ENCODE data around the gene WDR18. TPM values are rescaled to one million over a fixed set of nuclear protein-coding genes. Genes with fewer than 3 reads are reported as not detected.
A peak's percentile ranks its signal among the peaks of the same experiment; 100 is the strongest.

Gene WDR18
- total RNA-seq, 2 experiments from 2014 or later = 71.6 to 87.8 TPM

DNA sequence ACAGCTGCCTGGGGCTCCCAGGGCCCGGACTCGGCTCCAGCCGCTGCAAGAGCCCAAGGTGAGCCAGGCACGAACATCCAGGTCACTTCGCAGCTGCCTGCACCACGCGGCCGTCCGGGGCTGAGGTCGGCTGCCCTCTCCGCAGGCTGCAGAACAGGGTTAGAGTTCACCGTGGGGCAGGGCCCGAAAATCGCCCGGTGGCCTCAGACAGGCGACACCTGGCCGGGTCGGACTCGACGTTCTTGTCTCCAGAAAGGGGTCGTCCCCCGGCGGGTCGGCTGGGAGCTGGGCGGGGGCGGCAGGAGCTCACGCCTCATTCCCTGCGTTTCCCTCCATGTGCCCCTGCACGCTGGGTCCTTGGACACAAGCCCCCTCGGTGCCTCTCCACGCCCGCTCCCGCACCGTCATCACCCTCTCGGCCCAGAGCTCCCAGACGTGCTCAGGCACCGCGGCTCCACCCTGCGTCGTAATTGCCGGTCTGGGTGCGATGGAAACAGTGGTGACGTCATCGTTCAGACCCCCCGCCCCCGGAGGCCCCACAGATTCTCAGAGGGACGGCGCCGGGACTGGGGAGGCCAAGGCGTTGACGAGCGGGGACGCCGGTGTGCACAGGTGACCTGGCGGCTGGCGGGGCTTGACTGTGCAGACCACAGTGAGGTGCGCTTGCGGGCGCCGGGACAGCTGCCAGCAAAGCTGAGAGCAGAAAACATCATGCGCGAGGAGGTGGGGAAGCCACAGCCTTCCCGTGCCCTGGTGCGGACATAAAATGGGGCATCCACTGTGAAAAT is 12.1 kb downstream of the WDR18 start:
- intact Hi-C loops (cut with DNase I, micrococcal nuclease) = no loop called here
- Mint-ChIP-seq H3K27ac (no peak overlapping the region), H3K9me3 (ENCODE audit: low read depth) (no peaks in the 10 kb centered on the region), H3K4me3 (peak overlapping the region; percentile 44), H3K4me1 (peaks cover 8% of the 10 kb centered on the region), H3K27me3 (peaks cover 14% of the 10 kb centered on the region), H3K36me3 (ENCODE audit: low read depth) (peaks cover 5% of the 10 kb centered on the region)
- ATAC-seq (peak; percentile 54), DNase-seq (peak; percentile 84)
- CTCF ChIA-PET = interaction anchor here (0.6 to 2.3 kb wide), 5 partner anchors 9 to 133 kb away, joined by 3 to 8 read pairs (median 4); partner anchors contain the start of gene WDR18
- POLR2A ChIA-PET = interaction anchor here (0.6 kb wide), 1 partner anchor 25 kb away, joined by 3 read pairs; the partner anchor contains the start of gene RNU6-2

GRCh38 chr19:998064-998463 is 13.9 kb downstream of the WDR18 start:
- peaks cover 2% of the 10 kb centered on the region for H3K36me3 Mint-ChIP-seq (ENCODE audit: low read depth)
- DNase-seq (no peak), ATAC-seq (no peak)
- POLR2A ChIA-PET = no interaction called here
- peaks cover 10% of the 10 kb centered on the region for H3K4me1 Mint-ChIP-seq
- no peaks in the 10 kb centered on the region for H3K9me3 Mint-ChIP-seq (ENCODE audit: low read depth)
- H3K27me3 Mint-ChIP-seq = peaks cover 19% of the 10 kb centered on the region
- CTCF ChIA-PET = interaction anchor here (0.6 to 2.3 kb wide), 4 partner anchors 16 to 310 kb away, joined by 3 to 8 read pairs (median 3); no protein-coding TSS in a partner anchor
- intact Hi-C loops (cut with DNase I, micrococcal nuclease) = no loop called here
- no peak overlapping the region for H3K27ac Mint-ChIP-seq
- no peak overlapping the region for H3K4me3 Mint-ChIP-seq

DNA sequence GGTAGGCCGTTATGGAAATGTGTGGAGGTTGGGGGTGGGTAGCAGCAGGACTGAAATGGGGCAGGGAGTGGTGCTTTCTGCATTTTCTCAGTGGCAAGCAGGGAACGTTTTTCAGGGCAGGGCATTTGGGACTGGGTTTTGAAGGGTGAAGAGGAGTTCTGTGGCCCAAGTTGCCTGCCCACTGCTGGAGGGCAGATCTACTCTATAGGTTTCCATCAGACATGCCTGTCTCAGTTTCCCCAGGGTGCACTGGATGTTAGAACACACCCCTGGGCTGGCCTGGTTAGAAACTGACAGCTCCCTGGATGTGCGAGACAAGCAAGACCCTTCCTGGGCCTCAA is 15.2 kb downstream of the WDR18 start:
- Mint-ChIP-seq H3K27me3 (peaks cover 19% of the 10 kb centered on the region), H3K9me3 (ENCODE audit: low read depth) (no peaks in the 10 kb centered on the region), H3K4me1 (peaks cover 10% of the 10 kb centered on the region), H3K4me3 (no peak overlapping the region), H3K27ac (no peak overlapping the region), H3K36me3 (ENCODE audit: low read depth) (no peaks in the 10 kb centered on the region)
- intact Hi-C loops (cut with DNase I, micrococcal nuclease) = no loop called here
- ChIA-PET POLR2A (no interaction called here), CTCF (interaction anchor here (0.7 to 0.9 kb wide), 2 partner anchors 17 to 68 kb away, joined by 3 read pairs; no protein-coding TSS in a partner anchor)
- DNase-seq (no peak), ATAC-seq (no peak)

DNA sequence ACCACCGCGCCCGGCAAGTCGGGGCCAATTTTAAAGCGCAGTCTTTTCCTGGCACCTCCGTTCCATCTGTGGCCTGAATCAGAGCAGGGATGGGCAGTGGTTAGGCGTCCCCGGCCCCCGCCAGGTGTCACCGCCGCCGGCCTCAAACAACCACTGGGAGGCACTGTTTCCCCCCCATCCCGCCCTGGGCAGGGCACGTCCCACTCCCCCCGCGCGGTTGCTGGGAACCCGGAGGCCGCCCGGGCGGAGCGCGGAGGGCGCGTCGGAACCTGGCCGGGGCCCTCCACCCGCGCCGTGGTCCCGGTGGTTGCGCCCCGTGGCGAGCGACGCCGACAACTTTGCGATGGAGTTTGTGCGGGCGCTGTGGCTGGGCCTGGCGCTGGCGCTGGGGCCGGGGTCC is 15.9 kb downstream of the WDR18 start, which contains the start of gene GRIN3B:
TSS of gene GRIN3B (plus strand) at position 325 of the 400 bp plus-strand sequence. CDS start at position 344, 19 bp downstream.
- DNase-seq (peak; percentile 89), ATAC-seq (peak; percentile 57)
- no peaks in the 10 kb centered on the region for H3K36me3 Mint-ChIP-seq (ENCODE audit: low read depth)
- ChIA-PET POLR2A (no interaction called here), CTCF (no interaction called here)
- peaks cover 19% of the 10 kb centered on the region for H3K27me3 Mint-ChIP-seq
- H3K9me3 Mint-ChIP-seq (ENCODE audit: low read depth) = no peaks in the 10 kb centered on the region
- H3K27ac Mint-ChIP-seq = no peak within 1 kb of the TSS
- intact Hi-C loops (cut with DNase I, micrococcal nuclease) = loop anchor here in 1 of 2 experiments (1.0 kb wide), 1 partner anchor 240 kb away; no protein-coding TSS in a partner anchor
- H3K4me3 Mint-ChIP-seq = no peak within 1 kb of the TSS
- H3K4me1 Mint-ChIP-seq = peaks cover 10% of the 10 kb centered on the region

DNA sequence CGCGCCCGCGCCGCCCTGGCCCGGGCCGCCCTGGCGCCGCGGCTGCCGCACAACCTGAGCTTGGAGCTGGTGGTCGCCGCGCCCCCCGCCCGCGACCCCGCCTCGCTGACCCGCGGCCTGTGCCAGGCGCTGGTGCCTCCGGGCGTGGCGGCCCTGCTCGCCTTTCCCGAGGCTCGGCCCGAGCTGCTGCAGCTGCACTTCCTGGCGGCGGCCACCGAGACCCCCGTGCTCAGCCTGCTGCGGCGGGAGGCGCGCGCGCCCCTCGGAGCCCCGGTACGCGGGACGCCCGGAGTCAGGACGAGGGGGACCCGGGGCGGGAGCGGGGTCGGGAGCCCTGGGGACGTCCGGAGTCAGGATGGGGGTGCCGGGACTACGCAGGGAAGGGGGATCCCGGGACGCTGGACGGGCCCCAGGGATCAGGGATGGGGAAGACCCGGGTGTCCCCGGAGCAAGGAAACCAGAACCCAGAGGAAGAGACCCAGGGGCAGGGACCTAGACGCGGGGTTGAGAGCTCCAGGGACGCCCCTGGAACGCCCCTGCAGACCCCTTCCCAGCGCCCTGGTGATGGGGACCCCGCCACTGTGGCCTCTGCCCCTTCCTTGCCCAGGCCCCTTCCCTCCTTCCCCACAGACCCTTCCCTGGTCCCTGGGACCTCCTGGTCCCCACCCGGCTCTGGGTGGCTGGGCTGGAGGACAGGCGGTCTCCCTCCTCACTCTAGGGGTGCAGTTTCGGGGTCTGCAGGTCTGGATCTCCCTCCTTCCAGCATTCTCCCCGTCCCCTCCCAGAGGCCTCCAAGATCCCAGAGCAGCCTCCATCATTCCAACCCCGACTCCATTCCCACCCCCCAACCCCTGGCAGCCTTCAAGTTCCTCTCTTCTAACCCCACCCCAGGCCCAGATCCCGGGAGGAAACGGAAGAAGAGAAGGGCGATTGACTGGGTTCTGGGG is 16.7 kb downstream of the WDR18 start:
- ChIA-PET CTCF (interaction anchor here (0.6 to 1.1 kb wide), 3 partner anchors 24 to 213 kb away, joined by 3 read pairs; no protein-coding TSS in a partner anchor), POLR2A (no interaction called here)
- ATAC-seq = no peak
- Mint-ChIP-seq H3K9me3 (ENCODE audit: low read depth) (no peaks in the 10 kb centered on the region), H3K4me1 (peaks cover 10% of the 10 kb centered on the region), H3K27ac (no peak overlapping the region), H3K36me3 (ENCODE audit: low read depth) (no peaks in the 10 kb centered on the region), H3K27me3 (peaks cover 19% of the 10 kb centered on the region), H3K4me3 (no peak overlapping the region)
- DNase-seq = no peak
- intact Hi-C loops (cut with DNase I, micrococcal nuclease) = loop anchor here (1.0 kb wide), 4 partner anchors 80 to 239 kb away; no protein-coding TSS in a partner anchor

- Mint-ChIP-seq H3K9me3 (ENCODE audit: low read depth) (no peaks in the 10 kb centered on the region), H3K27ac (no peak overlapping the region), H3K36me3 (ENCODE audit: low read depth) (no peaks in the 10 kb centered on the region), H3K4me3 (no peak overlapping the region), H3K27me3 (peaks cover 19% of the 10 kb centered on the region), H3K4me1 (peaks cover 5% of the 10 kb centered on the region)
- POLR2A ChIA-PET = no interaction called here
- DNase-seq (peak; percentile 84), ATAC-seq (peak; percentile 77)
- intact Hi-C loops (cut with DNase I, micrococcal nuclease) = loop anchor here (1.0 kb wide), 3 partner anchors 80 to 231 kb away; no protein-coding TSS in a partner anchor
- CTCF ChIA-PET = interaction anchor here (1.0 to 1.1 kb wide), 2 partner anchors 25 to 129 kb away, joined by 3 read pairs; no protein-coding TSS in a partner anchor
Measured at GRCh38 chr19:1001538-1002166, 17.5 kb downstream of the WDR18 start.

- POLR2A ChIA-PET = interaction anchor here (1.0 kb wide), 1 partner anchor 16 kb away, joined by 8 read pairs; no protein-coding TSS in a partner anchor
- DNase-seq (no peak), ATAC-seq (no peak)
- CTCF ChIA-PET = interaction anchor here (0.5 to 0.6 kb wide), 3 partner anchors 26 to 273 kb away, joined by 3 read pairs; no protein-coding TSS in a partner anchor
- peaks cover 3% of the 10 kb centered on the region for H3K4me1 Mint-ChIP-seq
- H3K4me3 Mint-ChIP-seq = no peak overlapping the region
- peaks cover 19% of the 10 kb centered on the region for H3K27me3 Mint-ChIP-seq
- intact Hi-C loops (cut with DNase I, micrococcal nuclease) = no loop called here
- no peak overlapping the region for H3K27ac Mint-ChIP-seq
- no peaks in the 10 kb centered on the region for H3K9me3 Mint-ChIP-seq (ENCODE audit: low read depth)
- H3K36me3 Mint-ChIP-seq (ENCODE audit: low read depth) = no peaks in the 10 kb centered on the region
Measured at GRCh38 chr19:1002600-1002999, 18.5 kb downstream of the WDR18 start.

DNA sequence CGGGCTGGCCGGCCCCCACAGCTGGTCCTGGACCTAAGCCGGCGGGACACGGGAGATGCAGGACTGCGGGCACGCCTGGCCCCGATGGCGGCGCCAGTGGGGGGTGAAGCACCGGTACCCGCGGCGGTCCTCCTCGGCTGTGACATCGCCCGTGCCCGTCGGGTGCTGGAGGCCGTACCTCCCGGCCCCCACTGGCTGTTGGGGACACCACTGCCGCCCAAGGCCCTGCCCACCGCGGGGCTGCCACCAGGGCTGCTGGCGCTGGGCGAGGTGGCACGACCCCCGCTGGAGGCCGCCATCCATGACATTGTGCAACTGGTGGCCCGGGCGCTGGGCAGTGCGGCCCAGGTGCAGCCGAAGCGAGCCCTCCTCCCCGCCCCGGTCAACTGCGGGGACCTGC is 19.1 kb downstream of the WDR18 start:
- intact Hi-C loops (cut with DNase I, micrococcal nuclease) = no loop called here
- CTCF ChIA-PET = interaction anchor here (0.6 kb wide), 1 partner anchor 46 kb away, joined by 3 read pairs; no protein-coding TSS in a partner anchor
- no peak for ATAC-seq
- H3K9me3 Mint-ChIP-seq (ENCODE audit: low read depth) = no peaks in the 10 kb centered on the region
- no peak overlapping the region for H3K4me3 Mint-ChIP-seq
- peaks cover 3% of the 10 kb centered on the region for H3K4me1 Mint-ChIP-seq
- H3K27me3 Mint-ChIP-seq = peaks cover 14% of the 10 kb centered on the region
- DNase-seq = no peak
- POLR2A ChIA-PET = interaction anchor here (1.0 kb wide), 1 partner anchor 15 kb away, joined by 8 read pairs; no protein-coding TSS in a partner anchor
- H3K36me3 Mint-ChIP-seq (ENCODE audit: low read depth) = peaks cover under 1% of the 10 kb centered on the region
- no peak overlapping the region for H3K27ac Mint-ChIP-seq

GRCh38 chr19:1004204-1004802 is 20.2 kb downstream of the WDR18 start:
- intact Hi-C loops (cut with DNase I, micrococcal nuclease) = no loop called here
- no peak overlapping the region for H3K4me3 Mint-ChIP-seq
- H3K4me1 Mint-ChIP-seq = peaks cover 3% of the 10 kb centered on the region
- POLR2A ChIA-PET = no interaction called here
- H3K27ac Mint-ChIP-seq = no peak overlapping the region
- CTCF ChIA-PET = no interaction called here
- no peaks in the 10 kb centered on the region for H3K9me3 Mint-ChIP-seq (ENCODE audit: low read depth)
- peaks cover 8% of the 10 kb centered on the region for H3K27me3 Mint-ChIP-seq
- DNase-seq = no peak
- ATAC-seq = no peak
- peaks cover 2% of the 10 kb centered on the region for H3K36me3 Mint-ChIP-seq (ENCODE audit: low read depth)

- ATAC-seq (no peak), DNase-seq (no peak)
- Mint-ChIP-seq H3K36me3 (ENCODE audit: low read depth) (peaks cover 4% of the 10 kb centered on the region), H3K27ac (no peak overlapping the region), H3K4me3 (no peak overlapping the region), H3K9me3 (ENCODE audit: low read depth) (no peaks in the 10 kb centered on the region), H3K27me3 (peaks cover 5% of the 10 kb centered on the region), H3K4me1 (peaks cover 3% of the 10 kb centered on the region)
- CTCF ChIA-PET = no interaction called here
- intact Hi-C loops (cut with DNase I, micrococcal nuclease) = no loop called here
- POLR2A ChIA-PET = no interaction called here
Measured at GRCh38 chr19:1004803-1005664, 20.9 kb downstream of the WDR18 start.

Measured in activated CD4-positive, alpha-beta T cell treated with anti-CD3 and anti-CD28 coated beads for 36 hours (primary cell).